Sigmoid colon (tissue), 4 donors: Measurements from ENCODE around the gene PRTFDC1.

Source experiments
- CTCF ChIP-seq, 4 experiments: fragments of 450-650 bp in 3 of 4; fragments of 200-600 bp in 1 of 4; IDR thresholded peaks; one replicate each; pipeline ENCODE4 v1.5.1; 2016 to 2019; ENCODE audit warnings: antibody characterized with exemption in 4 of 4, mild to moderate bottlenecking in 3 of 4, moderate library complexity in 2 of 4
- POLR2A ChIP-seq, 2 donors: fragments of 450-650 bp; IDR thresholded peaks; one replicate each; pipeline ENCODE4 v1.6.1; 2016; ENCODE audit warnings: antibody characterized with exemption in 2 of 2, mild to moderate bottlenecking in 2 of 2, moderate library complexity in 2 of 2
- POLR2AphosphoS5 ChIP-seq, 4 donors: sonication (generic); formaldehyde crosslinking; IDR thresholded peaks; one replicate each; pipeline ENCODE4 v1.6.1; 2017; ENCODE audit warnings: antibody characterized with exemption in 4 of 4

DNA sequence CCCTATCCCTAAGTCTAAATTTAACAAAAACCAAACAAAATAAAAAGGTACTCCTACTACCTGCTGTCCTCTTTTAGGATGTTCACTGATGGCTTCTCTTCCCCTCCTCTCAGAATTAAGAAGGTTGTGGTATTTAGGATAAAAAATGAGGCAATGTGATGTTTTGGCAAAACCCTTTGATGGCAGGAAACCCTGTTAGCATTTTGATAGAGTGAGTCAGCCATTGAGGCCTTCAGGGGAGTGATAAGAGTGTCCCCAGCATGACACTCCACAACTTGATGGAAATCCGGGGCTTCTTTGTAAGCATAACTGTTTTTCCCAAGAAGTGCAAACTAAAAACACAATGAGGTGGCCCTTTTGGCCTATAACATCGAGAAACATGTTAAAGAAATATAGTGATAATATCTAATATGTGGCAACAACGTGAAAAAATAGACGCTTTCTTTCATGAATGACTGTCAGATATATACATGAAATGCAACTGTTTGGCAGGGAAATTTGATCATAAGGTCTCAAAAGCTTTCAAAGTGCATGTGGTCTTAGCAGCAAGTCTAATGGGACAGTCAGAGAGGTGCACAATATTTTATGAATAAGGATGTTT, 55.0 kb downstream of the PRTFDC1 start:
- no peak for TF ChIP-seq POLR2AphosphoS5 (IDR thresholded peaks at IDR 0.05)
- no peak for TF ChIP-seq POLR2A (IDR thresholded peaks at IDR 0.05)
- no peak for TF ChIP-seq CTCF (IDR thresholded peaks at IDR 0.05)
